Suprapubic skin (tissue), 4 donors: ENCODE results near the gene ITPR2.

Source experiments
- EP300 ChIP-seq: sonication (generic); formaldehyde crosslinking; IDR thresholded peaks from one replicate; pipeline ENCODE4 v1.6.1; 2017; ENCODE audit warnings: antibody characterized with exemption
- POLR2AphosphoS5 ChIP-seq, 3 donors: sonication (generic); formaldehyde crosslinking; IDR thresholded peaks; one replicate each; pipeline ENCODE4 v1.6.1; 2017; ENCODE audit warnings: antibody characterized with exemption in 3 of 3
- TF ChIP-seq, protein P1 (sequence below), 2 donors: fragments of 200-600 bp in 1 of 2; fragments of 450-650 bp in 1 of 2; sonication (generic) in 1 of 2; IDR thresholded peaks; one replicate each; pipeline ENCODE4 v1.5.1; 2016 to 2019; ENCODE audit warnings: antibody characterized with exemption in 2 of 2, mild to moderate bottlenecking in 1 of 2, moderate library complexity in 1 of 2

DNA sequence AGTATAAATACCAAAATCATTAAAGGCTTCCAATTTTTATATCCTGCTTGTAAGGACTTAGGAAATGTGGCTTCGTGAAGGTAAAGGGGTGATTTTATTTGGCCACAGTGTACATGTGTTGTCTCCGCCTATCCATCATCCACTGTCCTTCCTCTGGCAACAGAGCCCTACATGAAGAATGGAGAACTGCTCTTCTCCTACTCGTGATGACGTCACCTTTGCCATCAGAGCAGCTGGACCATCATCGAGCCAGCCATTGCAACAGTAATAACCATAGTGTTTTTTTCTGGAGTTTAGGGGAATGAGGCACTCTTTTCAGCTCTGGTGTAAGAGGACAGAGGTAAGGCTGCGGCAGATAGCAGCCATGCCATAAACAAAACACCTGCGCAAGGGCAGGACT, 19.2 kb downstream of the ITPR2 start:
- TF ChIP-seq, protein P1, sequence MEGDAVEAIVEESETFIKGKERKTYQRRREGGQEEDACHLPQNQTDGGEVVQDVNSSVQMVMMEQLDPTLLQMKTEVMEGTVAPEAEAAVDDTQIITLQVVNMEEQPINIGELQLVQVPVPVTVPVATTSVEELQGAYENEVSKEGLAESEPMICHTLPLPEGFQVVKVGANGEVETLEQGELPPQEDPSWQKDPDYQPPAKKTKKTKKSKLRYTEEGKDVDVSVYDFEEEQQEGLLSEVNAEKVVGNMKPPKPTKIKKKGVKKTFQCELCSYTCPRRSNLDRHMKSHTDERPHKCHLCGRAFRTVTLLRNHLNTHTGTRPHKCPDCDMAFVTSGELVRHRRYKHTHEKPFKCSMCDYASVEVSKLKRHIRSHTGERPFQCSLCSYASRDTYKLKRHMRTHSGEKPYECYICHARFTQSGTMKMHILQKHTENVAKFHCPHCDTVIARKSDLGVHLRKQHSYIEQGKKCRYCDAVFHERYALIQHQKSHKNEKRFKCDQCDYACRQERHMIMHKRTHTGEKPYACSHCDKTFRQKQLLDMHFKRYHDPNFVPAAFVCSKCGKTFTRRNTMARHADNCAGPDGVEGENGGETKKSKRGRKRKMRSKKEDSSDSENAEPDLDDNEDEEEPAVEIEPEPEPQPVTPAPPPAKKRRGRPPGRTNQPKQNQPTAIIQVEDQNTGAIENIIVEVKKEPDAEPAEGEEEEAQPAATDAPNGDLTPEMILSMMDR (IDR thresholded peaks at IDR 0.05) = no peak
- TF ChIP-seq POLR2AphosphoS5 (IDR thresholded peaks at IDR 0.05) (no peak), EP300 (no peak)
